IPS-15b (cell line): Measurements from ENCODE around the gene HRH2.

Source experiments
- H3K27me3 ChIP-seq: one replicate; pipeline ENCODE4 v1.6.1; 2013; ENCODE audit warnings: low read length; ENCODE audit not compliant: control insufficient read depth, insufficient read depth
- H3K36me3 ChIP-seq: one replicate; pipeline ENCODE4 v1.6.1; 2013; ENCODE audit warnings: low read length; ENCODE audit not compliant: control insufficient read depth, insufficient read depth
- H3K4me1 ChIP-seq: one replicate; pipeline ENCODE4 v1.6.1; 2013; ENCODE audit warnings: mild to moderate bottlenecking, low read length; ENCODE audit not compliant: control insufficient read depth, insufficient read depth
- H3K4me3 ChIP-seq: one replicate; pipeline ENCODE4 v1.5.1; 2013; ENCODE audit warnings: low read depth, low read length
- H3K9ac ChIP-seq: one replicate; pipeline ENCODE4 v1.6.1; 2013; ENCODE audit warnings: low read depth, mild to moderate bottlenecking, low read length
- H3K9me3 ChIP-seq: one replicate; pipeline ENCODE4 v1.6.1; 2013; ENCODE audit warnings: mild to moderate bottlenecking, low read length; ENCODE audit not compliant: control insufficient read depth, insufficient read depth

HRH2 gene

GRCh38 chr5:175738602-175739133 is 80.8 kb downstream of the HRH2 start:
- H3K27me3 ChIP-seq, result no peaks in the 10 kb centered on the region
- no peaks in the 10 kb centered on the region for H3K36me3 ChIP-seq
- no peaks in the 10 kb centered on the region for H3K9me3 ChIP-seq
- no peaks in the 10 kb centered on the region for H3K4me1 ChIP-seq
- H3K9ac ChIP-seq, result no peak overlapping the region
- no peak overlapping the region for H3K4me3 ChIP-seq

GRCh38 chr5:175740014-175740413 is 82.1 kb downstream of the HRH2 start:
- H3K4me1 ChIP-seq, result no peaks in the 10 kb centered on the region
- no peak overlapping the region for H3K9ac ChIP-seq
- H3K27me3 ChIP-seq, result no peaks in the 10 kb centered on the region
- no peaks in the 10 kb centered on the region for H3K9me3 ChIP-seq
- no peaks in the 10 kb centered on the region for H3K36me3 ChIP-seq
- H3K4me3 ChIP-seq, result no peak overlapping the region

- Histone ChIP-seq H3K4me3 (no peak overlapping the region), H3K36me3 (no peaks in the 10 kb centered on the region), H3K27me3 (no peaks in the 10 kb centered on the region), H3K4me1 (no peaks in the 10 kb centered on the region), H3K9me3 (no peaks in the 10 kb centered on the region), H3K9ac (no peak overlapping the region)
Measured at GRCh38 chr5:175741556-175741955, 83.7 kb downstream of the HRH2 start.

GRCh38 chr5:175742290-175742994 is 84.6 kb downstream of the HRH2 start:
- no peak overlapping the region for H3K4me3 ChIP-seq
- no peaks in the 10 kb centered on the region for H3K4me1 ChIP-seq
- H3K27me3 ChIP-seq, result no peaks in the 10 kb centered on the region
- H3K36me3 ChIP-seq, result no peaks in the 10 kb centered on the region
- H3K9ac ChIP-seq, result no peak overlapping the region
- no peaks in the 10 kb centered on the region for H3K9me3 ChIP-seq

- Histone ChIP-seq H3K36me3 (no peaks in the 10 kb centered on the region), H3K4me1 (no peaks in the 10 kb centered on the region), H3K9ac (no peak overlapping the region), H3K4me3 (no peak overlapping the region), H3K9me3 (no peaks in the 10 kb centered on the region), H3K27me3 (peaks cover 2% of the 10 kb centered on the region)
Measured at GRCh38 chr5:175743676-175744210, 85.9 kb downstream of the HRH2 start.

- Histone ChIP-seq H3K9me3 (no peaks in the 10 kb centered on the region), H3K36me3 (no peaks in the 10 kb centered on the region), H3K9ac (no peak overlapping the region), H3K4me1 (no peaks in the 10 kb centered on the region), H3K27me3 (peaks cover 2% of the 10 kb centered on the region), H3K4me3 (no peak overlapping the region)
Measured at GRCh38 chr5:175745210-175745609, 87.3 kb downstream of the HRH2 start.

- no peaks in the 10 kb centered on the region for H3K36me3 ChIP-seq
- peaks cover 2% of the 10 kb centered on the region for H3K27me3 ChIP-seq
- peaks cover 2% of the 10 kb centered on the region for H3K4me1 ChIP-seq
- H3K9me3 ChIP-seq, result no peaks in the 10 kb centered on the region
- H3K4me3 ChIP-seq, result peak overlapping the region; percentile 41
- no peak overlapping the region for H3K9ac ChIP-seq
Measured at GRCh38 chr5:175746851-175747250, 89.0 kb downstream of the HRH2 start.

- no peaks in the 10 kb centered on the region for H3K9me3 ChIP-seq
- no peaks in the 10 kb centered on the region for H3K36me3 ChIP-seq
- no peak overlapping the region for H3K4me3 ChIP-seq
- H3K4me1 ChIP-seq, result peaks cover 2% of the 10 kb centered on the region
- no peak overlapping the region for H3K9ac ChIP-seq
- H3K27me3 ChIP-seq, result peaks cover 2% of the 10 kb centered on the region
Measured at GRCh38 chr5:175747539-175748060, 89.7 kb downstream of the HRH2 start.

- Histone ChIP-seq H3K27me3 (peaks cover 2% of the 10 kb centered on the region), H3K4me1 (peaks cover 2% of the 10 kb centered on the region), H3K9me3 (no peaks in the 10 kb centered on the region), H3K36me3 (no peaks in the 10 kb centered on the region), H3K4me3 (no peak overlapping the region), H3K9ac (no peak overlapping the region)
Measured at GRCh38 chr5:175748650-175749049, 90.8 kb downstream of the HRH2 start.

GRCh38 chr5:175749591-175749990 is 91.7 kb downstream of the HRH2 start:
- Histone ChIP-seq H3K27me3 (peaks cover 2% of the 10 kb centered on the region), H3K36me3 (no peaks in the 10 kb centered on the region), H3K9me3 (no peaks in the 10 kb centered on the region), H3K4me3 (no peak overlapping the region), H3K4me1 (peaks cover 2% of the 10 kb centered on the region), H3K9ac (no peak overlapping the region)

- no peak overlapping the region for H3K4me3 ChIP-seq
- peaks cover 2% of the 10 kb centered on the region for H3K4me1 ChIP-seq
- peaks cover 2% of the 10 kb centered on the region for H3K27me3 ChIP-seq
- H3K9me3 ChIP-seq, result no peaks in the 10 kb centered on the region
- no peak overlapping the region for H3K9ac ChIP-seq
- H3K36me3 ChIP-seq, result no peaks in the 10 kb centered on the region
Measured at GRCh38 chr5:175750511-175750931, 92.7 kb downstream of the HRH2 start.

GRCh38 chr5:175751369-175751768 is 93.5 kb downstream of the HRH2 start:
- no peak overlapping the region for H3K4me3 ChIP-seq
- H3K9ac ChIP-seq, result no peak overlapping the region
- peaks cover 2% of the 10 kb centered on the region for H3K27me3 ChIP-seq
- H3K4me1 ChIP-seq, result peaks cover 2% of the 10 kb centered on the region
- H3K36me3 ChIP-seq, result no peaks in the 10 kb centered on the region
- H3K9me3 ChIP-seq, result no peaks in the 10 kb centered on the region
